Loucy (cell line): ENCODE data around the gene ARHGEF10L.

ENCODE experiments used
- H2AFZ ChIP-seq: fragments of 200-600 bp; sonication (generic); 2 replicates; pipeline ENCODE4 v1.6.0; 2016; ENCODE audit warnings: antibody characterized with exemption, mild to moderate bottlenecking, low read length, moderate library complexity
- H3F3A ChIP-seq: fragments of 200-600 bp; 2 replicates; pipeline ENCODE4 v1.6.0; 2016; ENCODE audit warnings: antibody characterized with exemption, low read depth, mild to moderate bottlenecking
- H3K27me3 ChIP-seq: fragments of 200-600 bp; sonication (generic); 2 replicates; pipeline ENCODE4 v1.6.1; 2014; ENCODE audit warnings: low read length, mild to moderate bottlenecking; ENCODE audit not compliant: insufficient read depth, poor library complexity, severe bottlenecking
- H3K36me3 ChIP-seq: fragments of 200-600 bp; sonication (generic); 2 replicates; pipeline ENCODE4 v1.6.1; 2016; ENCODE audit warnings: low read length; ENCODE audit not compliant: insufficient read depth
- H3K4me1 ChIP-seq: fragments of 200-600 bp; sonication (generic); 2 replicates; pipeline ENCODE4 v1.5.1; 2014; ENCODE audit warnings: low read length, mild to moderate bottlenecking; ENCODE audit not compliant: insufficient read depth, poor library complexity, severe bottlenecking
- H3K4me2 ChIP-seq: fragments of 200-600 bp; sonication (generic); 2 replicates; pipeline ENCODE4 v1.6.0; 2014; ENCODE audit warnings: antibody characterized with exemption, low read length, low read depth, mild to moderate bottlenecking; ENCODE audit not compliant: poor library complexity, severe bottlenecking
- H3K4me3 ChIP-seq: fragments of 200-600 bp; sonication (generic); 2 replicates; pipeline ENCODE4 v1.5.1; 2014; ENCODE audit warnings: low read length, mild to moderate bottlenecking, mixed read lengths; ENCODE audit not compliant: poor library complexity, severe bottlenecking
- H3K79me2 ChIP-seq: fragments of 200-600 bp; sonication (generic); 2 replicates; pipeline ENCODE4 v1.6.1; 2014; ENCODE audit warnings: low read length; ENCODE audit not compliant: insufficient read depth
- H3K9ac ChIP-seq: fragments of 200-600 bp; sonication (generic); 2 replicates; pipeline ENCODE4 v1.6.0; 2014; ENCODE audit warnings: mild to moderate bottlenecking, low read depth, low read length, moderate library complexity; ENCODE audit not compliant: poor library complexity, severe bottlenecking
- H3K9me2 ChIP-seq: fragments of 200-600 bp; sonication (generic); replicated peaks from 2 replicates; pipeline ENCODE4 v1.6.1; 2016; ENCODE audit warnings: low read depth, low read length, mixed read lengths
- H3K9me3 ChIP-seq: fragments of 200-600 bp; sonication (generic); 2 replicates; pipeline ENCODE4 v1.6.1; 2014; ENCODE audit warnings: mild to moderate bottlenecking, antibody characterized with exemption, low read length, low read depth; ENCODE audit not compliant: insufficient read depth
- H4K20me1 ChIP-seq: fragments of 200-600 bp; sonication (generic); 2 replicates; pipeline ENCODE4 v1.6.0; 2014; ENCODE audit warnings: antibody characterized with exemption, low read length, mild to moderate bottlenecking; ENCODE audit not compliant: insufficient read depth, poor library complexity, severe bottlenecking
- CTCF ChIP-seq: fragments of 200-600 bp; sonication (generic); conservative IDR thresholded peaks from 2 replicates; pipeline ENCODE4 v1.5.1; 2014; ENCODE audit warnings: mild to moderate bottlenecking, antibody characterized with exemption, low read length
- EZH2phosphoT487 ChIP-seq: fragments of 200-600 bp; IDR thresholded peaks from 2 replicates; pipeline ENCODE4 v1.6.1; 2018; ENCODE audit warnings: antibody characterized with exemption, mild to moderate bottlenecking, moderate library complexity, borderline replicate concordance

The ARHGEF10L gene

GRCh38 chr1:17588048-17588871 lies 48.8 kb downstream of the ARHGEF10L start:
- Histone ChIP-seq H3K4me1 (peaks cover 40% of the 10 kb centered on the region), H3K4me2 (peak overlapping the region; percentile 52), H4K20me1 (no peaks in the 10 kb centered on the region), H2AFZ (no peak overlapping the region), H3K9me3 (no peaks in the 10 kb centered on the region), H3K79me2 (no peaks in the 10 kb centered on the region), H3K9ac (peak overlapping the region; percentile 63), H3K36me3 (no peaks in the 10 kb centered on the region), H3K4me3 (peak overlapping the region; percentile 56), H3K27me3 (no peaks in the 10 kb centered on the region), H3K9me2 (no peaks in the 10 kb centered on the region), H3F3A (no peaks in the 10 kb centered on the region)
- no peak for TF ChIP-seq EZH2phosphoT487
- no peak for TF ChIP-seq CTCF

- H3K9me3 ChIP-seq = no peaks in the 10 kb centered on the region
- no peak overlapping the region for H3K4me3 ChIP-seq
- H3K36me3 ChIP-seq = no peaks in the 10 kb centered on the region
- no peaks in the 10 kb centered on the region for H3K27me3 ChIP-seq
- TF ChIP-seq EZH2phosphoT487 (no peak), CTCF (no peak)
- H3F3A ChIP-seq = no peaks in the 10 kb centered on the region
- no peak overlapping the region for H3K9ac ChIP-seq
- no peak overlapping the region for H2AFZ ChIP-seq
- H3K79me2 ChIP-seq = no peaks in the 10 kb centered on the region
- no peak overlapping the region for H3K4me2 ChIP-seq
- no peaks in the 10 kb centered on the region for H4K20me1 ChIP-seq
- peaks cover 58% of the 10 kb centered on the region for H3K4me1 ChIP-seq
- H3K9me2 ChIP-seq = no peaks in the 10 kb centered on the region
Measured at GRCh38 chr1:17591814-17592430, 52.4 kb downstream of the ARHGEF10L start.

- Histone ChIP-seq H3K27me3 (no peaks in the 10 kb centered on the region), H3K4me3 (no peak overlapping the region), H3K9ac (no peak overlapping the region), H3K79me2 (no peaks in the 10 kb centered on the region), H3K9me3 (no peaks in the 10 kb centered on the region), H2AFZ (no peak overlapping the region), H3K9me2 (no peaks in the 10 kb centered on the region), H4K20me1 (no peaks in the 10 kb centered on the region), H3K4me2 (peak overlapping the region; percentile 0), H3F3A (no peaks in the 10 kb centered on the region), H3K4me1 (peaks cover 57% of the 10 kb centered on the region), H3K36me3 (no peaks in the 10 kb centered on the region)
- TF ChIP-seq EZH2phosphoT487 = no peak
- TF ChIP-seq CTCF = no peak
Measured at GRCh38 chr1:17594026-17594425, 54.5 kb downstream of the ARHGEF10L start.
